K562 (cell line): ENCODE results near the gene CSF3. TPM values are rescaled to one million over a fixed set of nuclear protein-coding genes. Genes with fewer than 3 reads are reported as not detected.

Experiments used
- ATAC-seq: fragments of 200-7000 bp; cut with Tn5 transposase; 3 replicates; pipeline ENCODE4 v1.9.1; 2020; ENCODE audit warnings: moderate library complexity
- BruUV-seq: library from RNA; stranded (reverse); fragments of 400-500 nt; replicated peaks from 2 replicates; lab custom pipeline; 2021; lab: Mats Ljungman, UMichigan
- CTCF ChIA-PET: fragments of 300-600 bp; formaldehyde crosslinking; extraction: SDS; loops from one replicate; lab custom pipeline; 2021; ENCODE audit warnings: low intra/inter-chr PET ratio; lab: Yijun Ruan, JAX
- POLR2A ChIA-PET: fragments of 300-600, 350-650 bp; sonication (Branson Sonifier 250); formaldehyde crosslinking; extraction: SDS; loops from one replicate; lab custom pipeline; 2021; ENCODE audit warnings: antibody characterized with exemption, inconsistent platforms; lab: Yijun Ruan, JAX
- DNase-seq, 4 experiments: peaks; one replicate each; pipeline versions ENCODE4 v3.0.0 to v3.0.0-alpha.2; 2011 to 2018; ENCODE audit warnings: low spot score in 3 of 4, mixed read lengths in 3 of 4; ENCODE audit errors: extremely low read depth in 1 of 4
- FAIRE-seq: peaks from 2 replicates; lab custom pipeline; 2011; peaks lifted over from hg19 to GRCh38; lab: Jason Lieb, UNC
- H2AFZ ChIP-seq: 2 replicates; pipeline ENCODE4 v1.6.0; 2011; ENCODE audit warnings: low read depth, low read length, control low read depth, inconsistent platforms
- H3K27ac ChIP-seq: fragments of 200-600 bp; 3 replicates; pipeline ENCODE4 v1.8.0; 2011; ENCODE audit warnings: low read depth, mild to moderate bottlenecking, control low read depth, inconsistent platforms, low read length, moderate library complexity, mixed read lengths; ENCODE audit errors: extremely low read depth
- H3K27me3 ChIP-seq, 2 experiments: fragments of 300-600 bp in 1 of 2; 2 replicates in 1 of 2; 3 replicates in 1 of 2; pipeline versions ENCODE4 v1.6.0 to v1.8.0; 2011; ENCODE audit warnings: inconsistent platforms in 2 of 2, low read length in 2 of 2, mild to moderate bottlenecking in 1 of 2, mixed read lengths in 1 of 2, moderate library complexity in 1 of 2; ENCODE audit not compliant: control insufficient read depth in 2 of 2, insufficient read depth in 2 of 2
- H3K36me3 ChIP-seq: fragments of 300-600 bp; 3 replicates; pipeline ENCODE4 v1.8.0; 2011; ENCODE audit warnings: mild to moderate bottlenecking, low read length, inconsistent platforms; ENCODE audit not compliant: control insufficient read depth, insufficient read depth
- H3K4me1 ChIP-seq, 2 experiments: fragments of 200-600 bp in 1 of 2; replicated peaks in 1 of 2; 2 replicates in 1 of 2; 3 replicates in 1 of 2; pipeline versions ENCODE4 v1.5.1 to v1.8.0; 2011; ENCODE audit warnings: inconsistent platforms in 2 of 2, low read length in 2 of 2, mild to moderate bottlenecking in 1 of 2, mixed read lengths in 1 of 2, moderate library complexity in 1 of 2; ENCODE audit not compliant: control insufficient read depth in 2 of 2, insufficient read depth in 2 of 2
- H3K4me2 ChIP-seq: 2 replicates; pipeline ENCODE4 v1.6.1; 2011; ENCODE audit warnings: low read length, control low read depth, inconsistent platforms, mixed read lengths; ENCODE audit not compliant: insufficient read depth
- H3K4me3 ChIP-seq: fragments of 200-600 bp; sonication (generic), shearing (Covaris generic); 2 replicates; pipeline ENCODE4 v1.5.1; 2016; ENCODE audit warnings: control low read depth, inconsistent platforms
- H3K79me2 ChIP-seq: fragments of 200-600 bp; 3 replicates; pipeline ENCODE4 v1.8.0; 2011; ENCODE audit warnings: low read length, inconsistent platforms; ENCODE audit not compliant: control insufficient read depth, insufficient read depth
- H3K9ac ChIP-seq, 2 experiments: 2 replicates each; pipeline versions ENCODE4 v1.6.0 to v1.6.1; 2011; ENCODE audit warnings: low read depth in 2 of 2, low read length in 2 of 2, control low read depth in 1 of 2, inconsistent platforms in 1 of 2, mild to moderate bottlenecking in 1 of 2, mixed read lengths in 1 of 2; ENCODE audit not compliant: insufficient read depth in 1 of 2
- H3K9me1 ChIP-seq: one replicate; pipeline ENCODE4 v1.6.0; 2011; ENCODE audit warnings: inconsistent platforms, mild to moderate bottlenecking, low read length, moderate library complexity; ENCODE audit not compliant: control insufficient read depth, insufficient read depth
- H3K9me3 ChIP-seq: replicated peaks from 2 replicates; pipeline ENCODE4 v1.5.1; 2011; ENCODE audit warnings: low read depth, low read length, inconsistent platforms; ENCODE audit not compliant: control insufficient read depth, insufficient read depth
- H4K20me1 ChIP-seq: replicated peaks from 2 replicates; pipeline ENCODE4 v1.6.1; 2011; ENCODE audit warnings: low read length, inconsistent platforms, mixed read lengths; ENCODE audit not compliant: control insufficient read depth, insufficient read depth
- CREM ChIP-seq: IDR thresholded peaks from 2 replicates; pipeline ENCODE4 v1.6.1; 2014; ENCODE audit warnings: antibody characterized with exemption, low read depth
- CTCF ChIP-seq, 3 experiments: IDR thresholded peaks in 2 of 3; conservative IDR thresholded peaks in 1 of 3; 2 replicates each; pipeline ENCODE4 v1.5.1; 2011 to 2012; ENCODE audit warnings: low read length in 3 of 3, mild to moderate bottlenecking in 3 of 3, control low read depth in 2 of 3, improper control_type of control experiment in 1 of 3, inconsistent platforms in 1 of 3, low read depth in 1 of 3, mixed read lengths in 1 of 3, moderate library complexity in 1 of 3; ENCODE audit not compliant: insufficient read depth in 2 of 3
- CXXC5 ChIP-seq: fragments of 250-450 bp; sonication (Bioruptor Pico); IDR thresholded peaks from 2 replicates; pipeline ENCODE4 v1.8.0; 2022; ENCODE audit warnings: inconsistent platforms, mild to moderate bottlenecking, moderate library complexity
- ESRRA ChIP-seq: fragments of 450-650 bp; IDR thresholded peaks from 2 replicates; pipeline ENCODE4 v1.6.1; 2014; ENCODE audit warnings: low read depth, mild to moderate bottlenecking, moderate library complexity, borderline replicate concordance
- GABPB2 ChIP-seq: fragments of 250-450 bp; sonication (Bioruptor Pico); conservative IDR thresholded peaks from 2 replicates; pipeline ENCODE4 v1.5.1; 2021; ENCODE audit warnings: mild to moderate bottlenecking
- JUND ChIP-seq, 2 experiments: IDR thresholded peaks; 2 replicates in 1 of 2; 3 replicates in 1 of 2; pipeline ENCODE4 v1.6.1; 2011; ENCODE audit warnings: borderline replicate concordance in 2 of 2, low read depth in 2 of 2, low read length in 2 of 2, improper control_type of control experiment in 1 of 2, missing biosample characterization in 1 of 2, missing genetic modification characterization in 1 of 2, missing genetic modification reagents in 1 of 2
- NONO ChIP-seq, 2 experiments: fragments of 200-400 bp in 1 of 2; fragments of 450-650 bp in 1 of 2; formaldehyde crosslinking in 1 of 2; IDR thresholded peaks; 2 replicates each; pipeline ENCODE4 v1.6.1; 2017; ENCODE audit warnings: low read depth in 2 of 2, mild to moderate bottlenecking in 2 of 2, moderate library complexity in 2 of 2, low read length in 1 of 2
- SIN3A ChIP-seq, 2 experiments: fragments of 150-350 bp in 1 of 2; IDR thresholded peaks; 2 replicates each; pipeline ENCODE4 v1.6.1; 2011 to 2016; ENCODE audit warnings: borderline replicate concordance in 2 of 2, low read depth in 2 of 2, low read length in 2 of 2, mild to moderate bottlenecking in 2 of 2, moderate library complexity in 2 of 2; ENCODE audit not compliant: control insufficient read depth in 1 of 2
- SIN3B ChIP-seq: fragments of 450-650 bp; IDR thresholded peaks from 2 replicates; pipeline ENCODE4 v1.6.1; 2017; ENCODE audit warnings: low read depth, mild to moderate bottlenecking, moderate library complexity
- TCF7L2 ChIP-seq: fragments of 150-350 bp; IDR thresholded peaks from 2 replicates; pipeline ENCODE4 v1.6.1; 2016; ENCODE audit warnings: low read depth, mild to moderate bottlenecking, low read length, moderate library complexity
- VEZF1 ChIP-seq: fragments of 200-800 bp; sonication (Bioruptor generic); IDR thresholded peaks from 2 replicates; pipeline ENCODE4 v1.6.1; 2017; ENCODE audit warnings: missing genetic modification characterization, missing compliant biosample characterization
- YY1 ChIP-seq, 3 experiments: IDR thresholded peaks; 2 replicates each; pipeline ENCODE4 v1.6.1; 2011; ENCODE audit warnings: low read length in 2 of 3, mild to moderate bottlenecking in 2 of 3, moderate library complexity in 2 of 3, borderline replicate concordance in 1 of 3, control low read depth in 1 of 3, low read depth in 1 of 3; ENCODE audit not compliant: insufficient read depth in 3 of 3, insufficient replicate concordance in 2 of 3, control insufficient read depth in 1 of 3, insufficient read length in 1 of 3; ENCODE audit errors: extremely low read depth in 1 of 3
- ZNF511 ChIP-seq: sonication (generic); formaldehyde crosslinking; IDR thresholded peaks from 2 replicates; pipeline ENCODE4 v1.8.0; 2022; ENCODE audit warnings: mild to moderate bottlenecking, missing genetic modification reagents
- ZNF75A ChIP-seq: fragments of 450-650 bp; formaldehyde crosslinking; IDR thresholded peaks from 2 replicates; pipeline ENCODE4 v1.4.0; 2020; ENCODE audit warnings: mild to moderate bottlenecking
- WGBS: fragments of 100-300 bp; shearing (Covaris generic); methylation state at CpG from one replicate; pipeline ENCODE4 v1.1.6; 2016; ENCODE audit warnings: low coverage, mixed read lengths; ENCODE audit not compliant: insufficient coverage; ENCODE audit errors: missing lambda C conversion rate; 5-methylcytosine and 5-hydroxymethylcytosine counted together
- in situ Hi-C: fragments of 300-500 bp; cut with MboI; formaldehyde crosslinking; loops from 4 replicates; pipeline ENCODE4 v1.15.0; 2018; ENCODE audit warnings: inconsistent platforms, mixed read lengths
- intact Hi-C: fragments of 100-400 bp; cut with micrococcal nuclease; formaldehyde crosslinking; loops from 2 replicates; pipeline ENCODE4 v1.14.2; 2022
- polyA plus RNA-seq, 8 experiments: library from polyadenylated mRNA; depleted of rRNA in 4 of 8; stranded (reverse) in 5 of 8; unstranded in 3 of 8; fragments of >200 nt; fragmentation: Nextera tagmentation in 2 of 8; fragmentation: Illumina TruSeq in 1 of 8; extraction: Ambion mirVana in 2 of 8; extraction: Trizol in 1 of 8; gene quantifications; 2 replicates each; pipeline versions ENCODE4 v1.2.1 to v1.2.3, GENCODE V29; 2011 to 2014; ENCODE audit warnings: inconsistent platforms in 1 of 8, missing spikeins in 1 of 8
- total RNA-seq, 7 experiments: library from RNA; depleted of rRNA in 6 of 7; stranded (reverse); fragments of >200 nt in 6 of 7; fragmentation: Illumina TruSeq in 2 of 7; extraction: Trizol in 2 of 7; gene quantifications; 2 replicates each; pipeline versions ENCODE4 v1.2.1 to v1.2.3, GENCODE V29; 2011 to 2021; ENCODE audit warnings: low replicate concordance in 1 of 7

The CSF3 gene
- total and polyA plus RNA-seq, 9 of the 15 experiments (the other 6 are each of a cell fraction or from before 2014, with no cell fraction given) = 0.19 TPM; not detected in 8

- Histone ChIP-seq H3K4me1 (peaks cover 35 to 55% of the 10 kb centered on the region in 2 experiments), H3K9me3 (no peaks in the 10 kb centered on the region), H3K9ac (peak within 1 kb of the TSS; percentile 80 to 98), H3K27ac (peak within 1 kb of the TSS; percentile 79), H3K9me1 (no peaks in the 10 kb centered on the region), H3K36me3 (no peaks in the 10 kb centered on the region; the same call in 2 of the 3 replicates), H3K4me2 (peak within 1 kb of the TSS; percentile 91), H4K20me1 (no peaks in the 10 kb centered on the region), H3K27me3 (no peaks in the 10 kb centered on the region), H3K4me3 (peak within 1 kb of the TSS; percentile 94), H3K79me2 (peaks cover 39% of the 10 kb centered on the region), H2AFZ (peak within 1 kb of the TSS; percentile 97)
- FAIRE-seq = peak; percentile 44
- CTCF ChIA-PET = interaction anchor here (0.6 to 1.1 kb wide), 4 partner anchors 16 to 106 kb away, joined by 3 to 5 read pairs (median 4); no protein-coding TSS in a partner anchor
- no TSS peak for BruUV-seq
- in situ Hi-C loops = no loop called here
- DNase-seq = peak; percentile 80 to 91 (median 89)
- 3% methylated on average over 28 of the region's 83 CpGs for WGBS
- POLR2A ChIA-PET = interaction anchor here (0.5 to 1.2 kb wide), 4 partner anchors 8 to 130 kb away, joined by 3 read pairs; partner anchors contain the start of genes CASC3 and MED24
- intact Hi-C loops = no loop called here
- peak; percentile 82 for ATAC-seq
- peak; percentile 39; the same call in 1 of the 2 replicates for TF ChIP-seq SIN3B
- TF ChIP-seq SIN3A (IDR thresholded peaks at IDR 0.05; ENCODE audit: borderline replicate concordance in 2 of 2, control insufficient read depth in 1 of 2, low read depth in 2 of 2, low read length in 2 of 2) = peak; percentile 21 to 60; a peak in 1 of 4 replicates
- TF ChIP-seq YY1 (IDR thresholded peaks at IDR 0.05; ENCODE audit: borderline replicate concordance in 1 of 3, control insufficient read depth in 1 of 3, extremely low read depth in 1 of 3, insufficient read depth in 3 of 3, insufficient read length in 1 of 3, insufficient replicate concordance in 2 of 3, low read depth in 1 of 3, low read length in 2 of 3) = peak in 2 of 3 experiments; percentile 23 to 48
- no peak for TF ChIP-seq TCF7L2
- peak in 2 of 3 experiments; percentile 24 to 54; a peak in 1 of 6 replicates for TF ChIP-seq CTCF (IDR thresholded peaks at IDR 0.05 in 2 of 3, conservative IDR thresholded peaks at IDR 0.05 in 1 of 3; ENCODE audit: insufficient read depth in 2 of 3, low read depth in 1 of 3, low read length in 3 of 3)
- no peak for TF ChIP-seq ZNF511 (CRISPR knock-in tag)
- TF ChIP-seq ESRRA = peak; percentile 80
- no peak for TF ChIP-seq JUND (IDR thresholded peaks at IDR 0.05; ENCODE audit: borderline replicate concordance, low read depth, low read length)
- TF ChIP-seq JUND (tag; IDR thresholded peaks at IDR 0.05; ENCODE audit: borderline replicate concordance, low read depth, low read length) = no peak
- TF ChIP-seq CREM = 0 out of 2 replicates have a peak, but pooled peaks have one; percentile 2
- no peak for TF ChIP-seq GABPB2 (CRISPR knock-in tag)
- peak; percentile 64; the same call in 1 of the 2 replicates for TF ChIP-seq CXXC5 (CRISPR knock-in tag)
- TF ChIP-seq VEZF1 (CRISPR knock-in tag) = peak; percentile 96
- 0 out of 4 replicates have a peak, but pooled peaks of 1 of the 2 experiments have one; percentile 13 for TF ChIP-seq NONO (IDR thresholded peaks at IDR 0.05; ENCODE audit: low read depth in 2 of 2, low read length in 1 of 2)
- TF ChIP-seq ZNF75A (CRISPR knock-in tag) = no peak
Observed at GRCh38 chr17:40062329-40063186, 47.3 kb downstream of the CSF3 start, which contains the start of gene THRA. Gene THRA, plus strand, starts transcription at chr17:40062965. Its CDS starts 11,524 bp downstream, at chr17:40074489.
